GM21423 (cell line): ENCODE data around the gene ABHD16A.
"Not testable (repeated sequence)": the region's sequence is repeated elsewhere in the genome, so short reads cannot be mapped to it uniquely, and the experiment has no call there.

Source experiments
- ATAC-seq: cut with Tn5 transposase; IDR thresholded peaks from one replicate; pipeline ENCODE4 v1.9.1; 2021; ENCODE audit warnings: mild to moderate bottlenecking, moderate library complexity; ENCODE audit not compliant: unreplicated experiment

ABHD16A gene

GRCh38 chr6:31715022-31715958, 12.2 kb upstream of the ABHD16A start, which contains the start of gene LY6G6D:
TSS of gene LY6G6D (plus strand) at chr6:31715348. CDS start at chr6:31715356, 8 bp downstream.
- no peak for ATAC-seq

GRCh38 chr6:31713991-31714684, 11.0 kb upstream of the ABHD16A start:
- ATAC-seq, result no peak

- no peak for ATAC-seq
Measured at GRCh38 chr6:31713465-31713864, 10.3 kb upstream of the ABHD16A start.

GRCh38 chr6:31712296-31712695, 9.2 kb upstream of the ABHD16A start:
- no peak for ATAC-seq

GRCh38 chr6:31711233-31711632, 8.1 kb upstream of the ABHD16A start:
- ATAC-seq, result no peak

GRCh38 chr6:31710523-31711219, 7.5 kb upstream of the ABHD16A start:
- no peak for ATAC-seq

GRCh38 chr6:31709157-31709556, 6.0 kb upstream of the ABHD16A start:
- ATAC-seq, result not testable (repeated sequence)

- ATAC-seq, result no peak
Measured at GRCh38 chr6:31708224-31708623, 5.1 kb upstream of the ABHD16A start.

GRCh38 chr6:31707701-31708100, 4.6 kb upstream of the ABHD16A start:
- no peak for ATAC-seq

- no peak for ATAC-seq
Measured at GRCh38 chr6:31706599-31706998, 3.5 kb upstream of the ABHD16A start, which contains the start of gene LY6G6F. TSS of gene LY6G6F (plus strand) at chr6:31706866. CDS start at chr6:31706907, 41 bp downstream.

GRCh38 chr6:31705931-31706330, 2.8 kb upstream of the ABHD16A start:
- no peak for ATAC-seq

GRCh38 chr6:31702405-31702818, 712 bp downstream of the ABHD16A start:
- ATAC-seq, result no peak

- ATAC-seq, result no peak
Measured at GRCh38 chr6:31701666-31702404, 1.3 kb downstream of the ABHD16A start.

- ATAC-seq, result no peak
Measured at GRCh38 chr6:31700740-31701401, 2.3 kb downstream of the ABHD16A start.

GRCh38 chr6:31697555-31697954, 5.6 kb downstream of the ABHD16A start:
- no peak for ATAC-seq

GRCh38 chr6:31693535-31693934, 9.6 kb downstream of the ABHD16A start:
- no peak for ATAC-seq

GRCh38 chr6:31692886-31693285, 10.2 kb downstream of the ABHD16A start:
- ATAC-seq, result no peak

GRCh38 chr6:31692353-31692752, 10.8 kb downstream of the ABHD16A start:
- no peak for ATAC-seq

- no peak for ATAC-seq
Measured at GRCh38 chr6:31691564-31692108, 11.5 kb downstream of the ABHD16A start.

- ATAC-seq, result no peak
Measured at GRCh38 chr6:31691078-31691463, 12.1 kb downstream of the ABHD16A start.
